Measurements from ENCODE around the gene PPP3CB. TPM values are rescaled to one million over a fixed set of nuclear protein-coding genes. Genes with fewer than 3 reads are reported as not detected.

The PPP3CB gene
- total RNA-seq, 6 experiments from 2014 or later, result 49.7 to 66.4 (median 59.8) TPM

GRCh38 chr10:73497623-73498022 is 1.8 kb upstream of the PPP3CB start:
- DNase-seq, result no peak
- peaks cover 1% of the 10 kb centered on the region; the same call in 1 of the 2 replicates for H3K27me3 Mint-ChIP-seq (ENCODE audit: insufficient read depth)
- peaks cover 28% of the 10 kb centered on the region for H3K36me3 Mint-ChIP-seq (ENCODE audit: low read depth)
- H3K4me3 Mint-ChIP-seq, result no peak overlapping the region; the same call in 1 of the 2 replicates
- no peak overlapping the region for H3K27ac Mint-ChIP-seq
- no peaks in the 10 kb centered on the region; the same call in 1 of the 2 replicates for H3K9me3 Mint-ChIP-seq
- TF ChIP-seq CTCF (IDR thresholded peaks at IDR 0.05), result no peak
- H3K4me1 Mint-ChIP-seq (ENCODE audit: low read depth), result peaks cover 63% of the 10 kb centered on the region

GRCh38 chr10:73495226-73495883 is 469 bp downstream of the PPP3CB start:
- peaks cover 48% of the 10 kb centered on the region for H3K4me1 Mint-ChIP-seq (ENCODE audit: low read depth)

GRCh38 chr10:73494877-73495225 is 973 bp downstream of the PPP3CB start:
- no peak for DNase-seq
- peaks cover 48% of the 10 kb centered on the region for H3K4me1 Mint-ChIP-seq (ENCODE audit: low read depth)

More at GRCh38 chr10:73495226-73495883, 469 bp downstream of the PPP3CB start:
- H3K27ac Mint-ChIP-seq, result peak overlapping the region; percentile 93
- peak; percentile 85 for DNase-seq
- no peak for TF ChIP-seq CTCF (IDR thresholded peaks at IDR 0.05)
- H3K4me3 Mint-ChIP-seq, result peak overlapping the region; percentile 92
- peaks cover 33% of the 10 kb centered on the region for H3K36me3 Mint-ChIP-seq (ENCODE audit: low read depth)
- no peaks in the 10 kb centered on the region; the same call in 1 of the 2 replicates for H3K9me3 Mint-ChIP-seq
- H3K27me3 Mint-ChIP-seq (ENCODE audit: insufficient read depth), result peaks cover 1% of the 10 kb centered on the region; the same call in 1 of the 2 replicates

GRCh38 chr10:73494213-73494612 is 1.6 kb downstream of the PPP3CB start:
- Mint-ChIP-seq H3K27me3 (ENCODE audit: insufficient read depth) (peaks cover 1% of the 10 kb centered on the region; the same call in 1 of the 2 replicates), H3K4me1 (ENCODE audit: low read depth) (peaks cover 48% of the 10 kb centered on the region), H3K4me3 (peak overlapping the region; percentile 84), H3K9me3 (no peaks in the 10 kb centered on the region; the same call in 1 of the 2 replicates), H3K27ac (peak overlapping the region; percentile 86), H3K36me3 (ENCODE audit: low read depth) (peaks cover 23% of the 10 kb centered on the region)
- TF ChIP-seq CTCF (IDR thresholded peaks at IDR 0.05), result no peak
- DNase-seq, result no peak

More at GRCh38 chr10:73494877-73495225, 973 bp downstream of the PPP3CB start:
- Mint-ChIP-seq H3K27me3 (ENCODE audit: insufficient read depth) (peaks cover 1% of the 10 kb centered on the region; the same call in 1 of the 2 replicates), H3K9me3 (no peaks in the 10 kb centered on the region; the same call in 1 of the 2 replicates), H3K4me3 (peak overlapping the region; percentile 92), H3K27ac (peak overlapping the region; percentile 93), H3K36me3 (ENCODE audit: low read depth) (peaks cover 30% of the 10 kb centered on the region)
- no peak for TF ChIP-seq CTCF (IDR thresholded peaks at IDR 0.05)

- Mint-ChIP-seq H3K4me1 (ENCODE audit: low read depth) (peaks cover 48% of the 10 kb centered on the region), H3K27ac (peak overlapping the region; percentile 86), H3K9me3 (no peaks in the 10 kb centered on the region; the same call in 1 of the 2 replicates), H3K4me3 (peak overlapping the region; percentile 84), H3K27me3 (ENCODE audit: insufficient read depth) (peaks cover 1% of the 10 kb centered on the region; the same call in 1 of the 2 replicates), H3K36me3 (ENCODE audit: low read depth) (peaks cover 25% of the 10 kb centered on the region)
- DNase-seq, result peak; percentile 56
- no peak for TF ChIP-seq CTCF (IDR thresholded peaks at IDR 0.05)
Observed at GRCh38 chr10:73493781-73494180, 2.0 kb downstream of the PPP3CB start.
